IMR-90 (cell line): Measurements from ENCODE around the gene RNF14. TPM values are rescaled to one million over a fixed set of nuclear protein-coding genes. Genes with fewer than 3 reads are reported as not detected.

Source experiments
- ATAC-seq: fragments of 200-7000 bp; cut with Tn5 transposase; 2 replicates; pipeline ENCODE4 v1.9.1; 2020; ENCODE audit warnings: low read depth, mild to moderate bottlenecking, moderate library complexity
- BruUV-seq: library from RNA; stranded (reverse); fragments of 400-500 nt; replicated peaks from 2 replicates; lab custom pipeline; 2021; lab: Mats Ljungman, UMichigan
- CTCF ChIA-PET: fragments of 300-600 bp; formaldehyde crosslinking; extraction: SDS; loops from one replicate; lab custom pipeline; 2021; ENCODE audit warnings: antibody characterized with exemption; lab: Yijun Ruan, JAX
- POLR2A ChIA-PET: fragments of 300-600 bp; sonication (Branson Sonifier 250); formaldehyde crosslinking; loops from one replicate; lab custom pipeline; 2022; ENCODE audit warnings: antibody characterized with exemption; ENCODE audit not compliant: unreplicated experiment; lab: Charles Lee
- DNase-seq: peaks from one replicate; pipeline ENCODE4 v3.0.0; 2013
- H2AFZ ChIP-seq: replicated peaks from 2 replicates; pipeline ENCODE3; 2013; ENCODE audit warnings: low read length, mild to moderate bottlenecking; ENCODE audit not compliant: poor library complexity
- H2AK5ac ChIP-seq: 2 replicates; pipeline ENCODE4 v1.6.1; 2013; ENCODE audit warnings: low read depth, low read length, inconsistent platforms
- H2AK9ac ChIP-seq: replicated peaks from 2 replicates; pipeline ENCODE3; 2013; ENCODE audit warnings: mild to moderate bottlenecking, low read depth, low read length, moderate library complexity; ENCODE audit not compliant: poor library complexity
- H2BK120ac ChIP-seq: 2 replicates; pipeline ENCODE4 v1.6.1; 2013; ENCODE audit warnings: low read depth, low read length, inconsistent platforms
- H2BK15ac ChIP-seq: 3 replicates; pipeline ENCODE4 v1.6.1; 2013; ENCODE audit warnings: low read depth, low read length, inconsistent platforms
- H2BK20ac ChIP-seq: 2 replicates; pipeline ENCODE4 v1.6.1; 2013; ENCODE audit warnings: low read depth, mild to moderate bottlenecking, inconsistent platforms, low read length, moderate library complexity
- H2BK5ac ChIP-seq: 2 replicates; pipeline ENCODE4 v1.6.1; 2013; ENCODE audit warnings: mild to moderate bottlenecking, low read depth, low read length, inconsistent platforms; ENCODE audit not compliant: poor library complexity, severe bottlenecking
- H3K14ac ChIP-seq: replicated peaks from 2 replicates; pipeline ENCODE4 v1.6.1; 2013; ENCODE audit warnings: low read depth, low read length, inconsistent platforms
- H3K18ac ChIP-seq: 2 replicates; pipeline ENCODE4 v1.6.1; 2013; ENCODE audit warnings: low read depth, low read length, control low read depth
- H3K23ac ChIP-seq: 2 replicates; pipeline ENCODE4 v1.6.1; 2013; ENCODE audit warnings: low read depth, low read length, inconsistent platforms
- H3K27ac ChIP-seq: 2 replicates; pipeline ENCODE4 v1.5.1; 2013; ENCODE audit warnings: mild to moderate bottlenecking, control low read depth, low read length; ENCODE audit not compliant: insufficient read depth
- H3K27me3 ChIP-seq: 2 replicates; pipeline ENCODE4 v1.6.1; 2013; ENCODE audit warnings: low read length; ENCODE audit not compliant: control insufficient read depth, insufficient read depth
- H3K36me3 ChIP-seq: 2 replicates; pipeline ENCODE4 v1.6.1; 2013; ENCODE audit warnings: low read length, mixed read lengths; ENCODE audit not compliant: control insufficient read depth, insufficient read depth
- H3K4ac ChIP-seq: 2 replicates; pipeline ENCODE4 v1.6.1; 2013; ENCODE audit warnings: low read depth, low read length, inconsistent platforms
- H3K4me1 ChIP-seq: 2 replicates; pipeline ENCODE4 v1.6.1; 2013; ENCODE audit warnings: low read length, mixed read lengths; ENCODE audit not compliant: control insufficient read depth, insufficient read depth
- H3K4me2 ChIP-seq: 2 replicates; pipeline ENCODE4 v1.6.1; 2013; ENCODE audit warnings: low read depth, mild to moderate bottlenecking, control low read depth, low read length, moderate library complexity
- H3K4me3 ChIP-seq: 2 replicates; pipeline ENCODE4 v1.5.1; 2013; ENCODE audit warnings: low read depth, mild to moderate bottlenecking, control low read depth, low read length, moderate library complexity; ENCODE audit not compliant: insufficient read depth
- H3K56ac ChIP-seq: 2 replicates; pipeline ENCODE4 v1.6.1; 2013; ENCODE audit warnings: low read length, inconsistent platforms; ENCODE audit not compliant: insufficient read depth; ENCODE audit errors: extremely low read depth
- H3K79me1 ChIP-seq, 2 experiments: 2 replicates each; pipeline ENCODE4 v1.6.1; 2013; ENCODE audit warnings: low read length in 2 of 2, inconsistent platforms in 1 of 2, low read depth in 1 of 2
- H3K9ac ChIP-seq: 2 replicates; pipeline ENCODE4 v1.6.1; 2013; ENCODE audit warnings: low read depth, low read length, control low read depth
- H3K9me1 ChIP-seq: 2 replicates; pipeline ENCODE4 v1.6.1; 2013; ENCODE audit warnings: low read length, inconsistent platforms; ENCODE audit not compliant: insufficient read depth
- H3K9me3 ChIP-seq: 2 replicates; pipeline ENCODE4 v1.6.1; 2013; ENCODE audit warnings: low read length; ENCODE audit not compliant: control insufficient read depth, insufficient read depth
- H4K20me1 ChIP-seq: 2 replicates; pipeline ENCODE4 v1.6.1; 2013; ENCODE audit warnings: low read length, inconsistent platforms; ENCODE audit not compliant: insufficient read depth
- H4K5ac ChIP-seq: 2 replicates; pipeline ENCODE4 v1.6.1; 2013; ENCODE audit warnings: mild to moderate bottlenecking, low read depth, low read length, control low read depth
- H4K8ac ChIP-seq, 2 experiments: 2 replicates each; pipeline ENCODE4 v1.6.1; 2013; ENCODE audit warnings: low read depth in 2 of 2, low read length in 2 of 2, control low read depth in 1 of 2, inconsistent platforms in 1 of 2
- H4K91ac ChIP-seq: 2 replicates; pipeline ENCODE4 v1.6.1; 2013; ENCODE audit warnings: low read depth, low read length, inconsistent platforms; ENCODE audit not compliant: insufficient read depth
- BHLHE40 ChIP-seq: fragments of 150-350 bp; IDR thresholded peaks from 2 replicates; pipeline ENCODE4 v1.6.1; 2016; ENCODE audit warnings: mild to moderate bottlenecking, low read depth, low read length
- MAZ ChIP-seq: IDR thresholded peaks from 2 replicates; pipeline ENCODE4 v1.6.1; 2012; ENCODE audit warnings: low read depth, mild to moderate bottlenecking, low read length, improper control_type of control experiment, moderate library complexity, borderline replicate concordance
- RCOR1 ChIP-seq: IDR thresholded peaks from 2 replicates; pipeline ENCODE4 v1.6.1; 2012; ENCODE audit warnings: mild to moderate bottlenecking, low read length, improper control_type of control experiment; ENCODE audit not compliant: insufficient replicate concordance
- WGBS, 2 experiments: methylation state at CpG; one replicate each; pipeline versions ENCODE4 v1.1.5 to v1.1.7; 2013; ENCODE audit warnings: missing lambda C conversion rate in 2 of 2; ENCODE audit not compliant: insufficient read length in 1 of 2; ENCODE audit errors: extremely low coverage in 2 of 2; 5-methylcytosine and 5-hydroxymethylcytosine counted together
- dilution Hi-C: fragments of 300-500 bp; cut with HindIII; formaldehyde crosslinking; loops from one replicate; pipeline ENCODE4 v1.14.3; 2018; ENCODE audit warnings: low sequenced_read_pairs; ENCODE audit not compliant: unreplicated experiment
- in situ Hi-C: fragments of 300-500 bp; cut with MboI; formaldehyde crosslinking; loops from 3 replicates; pipeline ENCODE4 v1.14.3; 2019; ENCODE audit warnings: low sequenced_read_pairs, inconsistent platforms, mixed read lengths
- intact Hi-C: fragments of 100-400 bp; cut with micrococcal nuclease; formaldehyde crosslinking; loops from 2 replicates; pipeline ENCODE4 v1.10.0; 2022
- polyA plus RNA-seq, 3 experiments: library from polyadenylated mRNA; depleted of rRNA; stranded (reverse); fragments of >200 nt; gene quantifications; 2 replicates each; pipeline ENCODE4 v1.2.3, GENCODE V29; 2012; ENCODE audit warnings: low replicate concordance in 1 of 3
- total RNA-seq: library from RNA; depleted of rRNA; stranded (reverse); fragments of >200 nt; gene quantifications from 2 replicates; pipeline ENCODE4 v1.2.3, GENCODE V29; 2012

Gene RNF14
- total and polyA plus RNA-seq, 2 of the 4 experiments (the other 2 are of a cell fraction), result 36.1 to 106 TPM

DNA sequence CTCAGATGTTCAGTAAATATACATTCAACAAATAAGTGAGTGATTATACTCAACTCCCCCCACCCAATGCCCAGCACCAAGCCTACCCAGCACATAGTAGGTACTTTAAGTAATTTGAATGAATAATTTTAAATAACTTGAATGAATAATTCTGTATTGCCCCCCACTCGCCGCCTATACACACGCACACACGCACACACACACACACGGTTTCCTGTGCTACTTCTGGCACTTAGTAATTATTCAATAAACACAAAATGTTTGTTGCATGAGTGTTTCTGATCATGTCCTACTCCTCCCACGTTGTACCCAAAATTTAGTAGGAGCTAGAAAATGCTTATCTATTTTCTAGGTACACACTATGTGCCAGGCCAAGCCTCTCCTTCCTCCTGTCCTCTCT, 27.1 kb upstream of the RNF14 start:
- no peak overlapping the region for H3K27ac ChIP-seq
- intact Hi-C loops, result no loop called here
- no peak overlapping the region for H2BK5ac ChIP-seq
- peak; percentile 17 for DNase-seq
- no peak overlapping the region for H2AK5ac ChIP-seq
- H3K23ac ChIP-seq, result no peak overlapping the region
- no peak overlapping the region for H3K4ac ChIP-seq
- H2AK9ac ChIP-seq, result no peak overlapping the region
- H2BK15ac ChIP-seq, result no peak overlapping the region
- CTCF ChIA-PET, result no interaction called here
- POLR2A ChIA-PET, result no interaction called here
- peaks cover 19% of the 10 kb centered on the region for H3K36me3 ChIP-seq
- no peaks in the 10 kb centered on the region for H3K9me3 ChIP-seq
- H3K4me1 ChIP-seq, result peaks cover 2% of the 10 kb centered on the region; the same call in 1 of the 2 replicates
- no peak overlapping the region for H2AFZ ChIP-seq
- H3K4me2 ChIP-seq, result no peak overlapping the region
- no peak for ATAC-seq
- H4K20me1 ChIP-seq, result peaks cover 3% of the 10 kb centered on the region; the same call in 1 of the 2 replicates
- H3K18ac ChIP-seq, result no peak overlapping the region
- no peak for TF ChIP-seq BHLHE40
- TF ChIP-seq MAZ, result no peak
- TF ChIP-seq RCOR1, result no peak
- no peak overlapping the region for H3K4me3 ChIP-seq
- no peak overlapping the region for H2BK20ac ChIP-seq
- no peak overlapping the region for H3K9ac ChIP-seq
- no peak overlapping the region for H4K5ac ChIP-seq
- H2BK120ac ChIP-seq, result no peak overlapping the region
- peaks cover 3% of the 10 kb centered on the region; the same call in 1 of the 2 replicates for H3K27me3 ChIP-seq
- no peak overlapping the region for H3K14ac ChIP-seq
- no peaks in the 10 kb centered on the region for H3K79me1 ChIP-seq
- WGBS, 2 experiments, result no CpG with 5 or more reads among the region's 6 CpGs
- H3K56ac ChIP-seq, result no peak overlapping the region
- peaks cover 7% of the 10 kb centered on the region; the same call in 1 of the 2 replicates for H3K9me1 ChIP-seq
- H4K91ac ChIP-seq, result no peak overlapping the region
- dilution Hi-C loops, result no loop called here
- in situ Hi-C loops, result no loop called here
- BruUV-seq, result no TSS peak
- H4K8ac ChIP-seq, result no peak overlapping the region
